ENCODE data around the gene SBK1.

SBK1 gene

DNA sequence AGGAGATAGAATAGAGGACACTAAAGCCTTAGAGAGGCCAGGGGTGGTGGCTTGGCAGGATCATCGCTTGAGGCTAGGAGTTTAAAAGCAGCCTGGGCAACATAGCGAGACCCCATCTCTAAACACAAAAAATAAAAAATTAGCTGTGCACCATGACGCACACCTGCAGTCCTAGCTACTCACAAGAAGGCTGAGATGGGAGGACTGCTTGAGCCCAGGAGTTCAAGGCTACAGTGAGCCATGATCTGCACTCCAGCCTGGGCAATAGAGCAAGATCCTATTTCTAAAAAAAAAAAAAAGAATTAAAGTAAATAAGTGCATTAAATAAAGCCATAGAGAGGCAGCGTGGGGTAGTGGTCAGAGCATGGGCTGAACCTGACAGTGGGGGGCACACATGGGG lies 19.1 kb downstream of the SBK1 start:
- Histone ChIP-seq H3K4me2 (ENCODE audit: low read depth, low read length) (no peak overlapping the region), H3K27me3 (replicated peaks; ENCODE audit: insufficient read depth, low read length) (peaks cover 75% of the 10 kb centered on the region), H3K4me1 (ENCODE audit: low read length) (no peaks in the 10 kb centered on the region), H3K27ac (ENCODE audit: low read length) (no peak overlapping the region), H3K9me3 (replicated peaks; ENCODE audit: insufficient read depth, low read length) (no peaks in the 10 kb centered on the region), H4K20me1 (ENCODE audit: insufficient read depth, low read length) (no peaks in the 10 kb centered on the region), H3F3A (ENCODE audit: insufficient read depth, low read length) (no peaks in the 10 kb centered on the region), H3K9me2 (replicated peaks; ENCODE audit: insufficient read depth, low read length) (no peaks in the 10 kb centered on the region), H3K9ac (ENCODE audit: low read length) (no peak overlapping the region), H3K79me2 (ENCODE audit: low read length) (no peaks in the 10 kb centered on the region), H2AFZ (ENCODE audit: low read length) (no peak overlapping the region), H3K4me3 (ENCODE audit: low read length) (no peak overlapping the region), H3K36me3 (replicated peaks; ENCODE audit: insufficient read depth, low read length) (no peaks in the 10 kb centered on the region)
- TF ChIP-seq EZH2phosphoT487 (IDR thresholded peaks at IDR 0.05; ENCODE audit: low read length), result no peak
- TF ChIP-seq, protein P1, sequence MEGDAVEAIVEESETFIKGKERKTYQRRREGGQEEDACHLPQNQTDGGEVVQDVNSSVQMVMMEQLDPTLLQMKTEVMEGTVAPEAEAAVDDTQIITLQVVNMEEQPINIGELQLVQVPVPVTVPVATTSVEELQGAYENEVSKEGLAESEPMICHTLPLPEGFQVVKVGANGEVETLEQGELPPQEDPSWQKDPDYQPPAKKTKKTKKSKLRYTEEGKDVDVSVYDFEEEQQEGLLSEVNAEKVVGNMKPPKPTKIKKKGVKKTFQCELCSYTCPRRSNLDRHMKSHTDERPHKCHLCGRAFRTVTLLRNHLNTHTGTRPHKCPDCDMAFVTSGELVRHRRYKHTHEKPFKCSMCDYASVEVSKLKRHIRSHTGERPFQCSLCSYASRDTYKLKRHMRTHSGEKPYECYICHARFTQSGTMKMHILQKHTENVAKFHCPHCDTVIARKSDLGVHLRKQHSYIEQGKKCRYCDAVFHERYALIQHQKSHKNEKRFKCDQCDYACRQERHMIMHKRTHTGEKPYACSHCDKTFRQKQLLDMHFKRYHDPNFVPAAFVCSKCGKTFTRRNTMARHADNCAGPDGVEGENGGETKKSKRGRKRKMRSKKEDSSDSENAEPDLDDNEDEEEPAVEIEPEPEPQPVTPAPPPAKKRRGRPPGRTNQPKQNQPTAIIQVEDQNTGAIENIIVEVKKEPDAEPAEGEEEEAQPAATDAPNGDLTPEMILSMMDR (IDR thresholded peaks at IDR 0.05; ENCODE audit: low read length), result no peak
- TF ChIP-seq EZH2 (optimal IDR thresholded peaks at IDR 0.05; ENCODE audit: low read depth, low read length), result no peak
- DNase-seq, result no peak

DNA sequence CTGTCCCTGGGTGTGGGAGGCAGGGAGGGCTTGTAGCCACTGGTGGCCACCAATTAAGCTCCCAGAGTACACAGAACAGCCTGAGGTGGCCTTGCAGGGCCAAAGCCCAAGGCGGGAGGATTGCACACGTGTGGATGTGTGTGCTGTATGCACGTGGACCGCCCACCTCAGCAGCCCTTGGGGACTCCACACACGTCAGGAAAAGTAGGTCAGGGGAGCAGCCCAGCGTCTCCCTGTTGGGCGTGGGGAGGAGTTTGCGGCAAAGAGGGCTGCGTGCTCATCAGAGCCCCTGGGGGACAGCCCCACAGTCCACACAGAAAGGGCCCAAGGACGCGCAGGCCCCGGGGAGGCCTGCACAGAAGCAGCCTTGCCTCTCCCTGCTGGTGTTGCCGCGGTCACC lies 19.6 kb downstream of the SBK1 start:
- Histone ChIP-seq H3K27ac (ENCODE audit: low read length) (no peak overlapping the region), H2AFZ (ENCODE audit: low read length) (no peak overlapping the region), H3K4me2 (ENCODE audit: low read depth, low read length) (no peak overlapping the region), H3K27me3 (replicated peaks; ENCODE audit: insufficient read depth, low read length) (peaks cover 70% of the 10 kb centered on the region), H3K9me3 (replicated peaks; ENCODE audit: insufficient read depth, low read length) (no peaks in the 10 kb centered on the region), H3K9me2 (replicated peaks; ENCODE audit: insufficient read depth, low read length) (no peaks in the 10 kb centered on the region), H3F3A (ENCODE audit: insufficient read depth, low read length) (no peaks in the 10 kb centered on the region), H3K79me2 (ENCODE audit: low read length) (no peaks in the 10 kb centered on the region), H3K36me3 (replicated peaks; ENCODE audit: insufficient read depth, low read length) (no peaks in the 10 kb centered on the region), H4K20me1 (ENCODE audit: insufficient read depth, low read length) (no peaks in the 10 kb centered on the region), H3K4me3 (ENCODE audit: low read length) (no peak overlapping the region), H3K9ac (ENCODE audit: low read length) (no peak overlapping the region), H3K4me1 (ENCODE audit: low read length) (no peaks in the 10 kb centered on the region)
- TF ChIP-seq EZH2phosphoT487 (IDR thresholded peaks at IDR 0.05; ENCODE audit: low read length) (no peak), EZH2 (optimal IDR thresholded peaks at IDR 0.05; ENCODE audit: low read depth, low read length) (no peak)
- TF ChIP-seq, protein P1 (IDR thresholded peaks at IDR 0.05; ENCODE audit: low read length), result no peak
- no peak for DNase-seq

DNA sequence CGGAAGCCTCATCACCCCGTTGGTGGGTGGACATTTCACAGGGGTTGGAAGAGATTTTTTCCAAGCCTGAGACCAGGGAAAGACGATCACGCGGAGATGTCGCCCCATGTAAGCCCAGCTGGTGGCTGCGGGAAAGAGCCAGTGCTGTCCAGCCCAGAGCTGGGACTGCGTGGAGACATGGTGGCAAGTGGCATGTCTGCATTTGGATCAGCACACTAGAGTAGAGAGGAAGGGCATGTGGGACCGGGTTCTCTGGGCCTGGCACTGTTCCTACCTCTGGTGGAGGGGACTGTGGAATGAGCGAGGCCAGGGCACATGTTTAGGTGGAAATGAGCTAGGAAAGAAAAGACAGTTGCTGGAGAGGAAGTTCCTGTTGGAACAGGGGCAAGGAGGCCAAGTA lies 20.0 kb downstream of the SBK1 start:
- H3K4me1 ChIP-seq (ENCODE audit: low read length), result no peaks in the 10 kb centered on the region
- no peak overlapping the region for H3K27ac ChIP-seq (ENCODE audit: low read length)
- H3K9ac ChIP-seq (ENCODE audit: low read length), result no peak overlapping the region
- H3K9me2 ChIP-seq (replicated peaks; ENCODE audit: insufficient read depth, low read length), result no peaks in the 10 kb centered on the region
- no peak overlapping the region for H3K4me2 ChIP-seq (ENCODE audit: low read depth, low read length)
- no peak for DNase-seq
- H3K79me2 ChIP-seq (ENCODE audit: low read length), result no peaks in the 10 kb centered on the region
- TF ChIP-seq, protein P1 (IDR thresholded peaks at IDR 0.05; ENCODE audit: low read length), result no peak
- TF ChIP-seq EZH2 (optimal IDR thresholded peaks at IDR 0.05; ENCODE audit: low read depth, low read length) (no peak), EZH2phosphoT487 (IDR thresholded peaks at IDR 0.05; ENCODE audit: low read length) (no peak)
- H3K36me3 ChIP-seq (replicated peaks; ENCODE audit: insufficient read depth, low read length), result no peaks in the 10 kb centered on the region
- H2AFZ ChIP-seq (ENCODE audit: low read length), result no peak overlapping the region
- no peaks in the 10 kb centered on the region for H3K9me3 ChIP-seq (replicated peaks; ENCODE audit: insufficient read depth, low read length)
- H3F3A ChIP-seq (ENCODE audit: insufficient read depth, low read length), result no peaks in the 10 kb centered on the region
- H4K20me1 ChIP-seq (ENCODE audit: insufficient read depth, low read length), result no peaks in the 10 kb centered on the region
- peaks cover 66% of the 10 kb centered on the region for H3K27me3 ChIP-seq (replicated peaks; ENCODE audit: insufficient read depth, low read length)
- H3K4me3 ChIP-seq (ENCODE audit: low read length), result no peak overlapping the region

Data from MM.1S (cell line).